ENCODE data around the gene ZNF24. TPM values are rescaled to one million over a fixed set of nuclear protein-coding genes. Genes with fewer than 3 reads are reported as not detected.

Gene ZNF24
- total and polyA plus RNA-seq, 2 donors (not counting 1 experiment from before 2014, with no cell fraction given), result 16.9 to 33.9 TPM

GRCh38 chr18:35378574-35378896 is 34.3 kb upstream of the ZNF24 start:
- TF ChIP-seq EZH2 (IDR thresholded peaks at IDR 0.05; ENCODE audit: low read length, missing control alignments), result no peak
- TF ChIP-seq, protein P1, sequence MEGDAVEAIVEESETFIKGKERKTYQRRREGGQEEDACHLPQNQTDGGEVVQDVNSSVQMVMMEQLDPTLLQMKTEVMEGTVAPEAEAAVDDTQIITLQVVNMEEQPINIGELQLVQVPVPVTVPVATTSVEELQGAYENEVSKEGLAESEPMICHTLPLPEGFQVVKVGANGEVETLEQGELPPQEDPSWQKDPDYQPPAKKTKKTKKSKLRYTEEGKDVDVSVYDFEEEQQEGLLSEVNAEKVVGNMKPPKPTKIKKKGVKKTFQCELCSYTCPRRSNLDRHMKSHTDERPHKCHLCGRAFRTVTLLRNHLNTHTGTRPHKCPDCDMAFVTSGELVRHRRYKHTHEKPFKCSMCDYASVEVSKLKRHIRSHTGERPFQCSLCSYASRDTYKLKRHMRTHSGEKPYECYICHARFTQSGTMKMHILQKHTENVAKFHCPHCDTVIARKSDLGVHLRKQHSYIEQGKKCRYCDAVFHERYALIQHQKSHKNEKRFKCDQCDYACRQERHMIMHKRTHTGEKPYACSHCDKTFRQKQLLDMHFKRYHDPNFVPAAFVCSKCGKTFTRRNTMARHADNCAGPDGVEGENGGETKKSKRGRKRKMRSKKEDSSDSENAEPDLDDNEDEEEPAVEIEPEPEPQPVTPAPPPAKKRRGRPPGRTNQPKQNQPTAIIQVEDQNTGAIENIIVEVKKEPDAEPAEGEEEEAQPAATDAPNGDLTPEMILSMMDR (conservative IDR thresholded peaks at IDR 0.05 in 1 of 2, IDR thresholded peaks at IDR 0.05 in 1 of 2; ENCODE audit: low read depth in 1 of 2, low read length in 2 of 2), result no peak
- H3K27ac ChIP-seq (ENCODE audit: insufficient read depth, low read length), result no peak overlapping the region

DNA sequence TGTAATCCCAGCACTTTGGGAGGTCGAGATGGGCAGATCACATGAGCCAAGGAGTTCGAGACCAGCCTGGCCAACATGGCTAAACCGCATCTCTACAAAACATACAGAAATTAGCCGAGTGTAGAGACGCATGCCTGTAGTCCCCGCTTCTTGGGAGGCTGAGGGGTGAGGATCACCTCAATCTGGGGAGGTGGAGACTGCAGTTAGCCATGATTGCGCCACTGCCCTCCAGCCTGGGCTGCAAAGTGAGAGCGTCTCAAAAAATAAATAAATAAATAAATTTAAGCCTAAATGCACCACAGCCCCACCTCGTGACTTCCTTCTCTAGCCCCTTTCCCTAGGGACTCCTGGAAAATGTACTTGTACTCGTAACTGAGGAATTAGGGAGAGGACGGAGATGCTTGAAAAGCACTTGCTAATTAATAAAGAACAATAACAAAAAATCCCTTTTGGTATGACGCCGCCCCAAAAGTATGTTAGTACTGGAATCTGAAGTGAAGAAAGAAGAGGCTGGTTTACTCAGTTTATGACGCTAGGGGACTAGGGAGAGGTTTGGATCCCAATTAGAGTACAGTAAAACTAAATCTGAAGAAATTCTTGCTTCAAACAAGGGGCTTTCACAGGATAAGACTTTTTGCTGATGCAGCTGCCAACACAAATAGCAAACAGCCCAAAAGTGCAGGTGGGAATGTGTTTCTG is 33.8 kb upstream of the ZNF24 start:
- Histone ChIP-seq H3K4me1 (ENCODE audit: control insufficient read depth, extremely low read depth, insufficient read depth, low read length) (no peaks in the 10 kb centered on the region), H3K27me3 (ENCODE audit: control insufficient read depth, insufficient read depth, low read length) (no peaks in the 10 kb centered on the region), H3K27ac (ENCODE audit: insufficient read depth, low read length) (no peak overlapping the region), H2AFZ (ENCODE audit: low read length) (no peak overlapping the region), H3K9me3 (ENCODE audit: control insufficient read depth, insufficient read depth, low read depth, low read length) (no peaks in the 10 kb centered on the region), H3K79me2 (ENCODE audit: control insufficient read depth, insufficient read depth, low read length) (no peaks in the 10 kb centered on the region), H3K9ac (ENCODE audit: insufficient read depth, low read length) (no peak overlapping the region), H3K4me3 (replicated peaks in 1 of 4; ENCODE audit: control extremely low read depth in 1 of 4, insufficient read depth in 1 of 4, low read depth in 3 of 4, low read length in 4 of 4) (no peak overlapping the region), H4K20me1 (ENCODE audit: control insufficient read depth, extremely low read depth, insufficient read depth, low read length) (no peaks in the 10 kb centered on the region), H3K4me2 (ENCODE audit: extremely low read depth, insufficient read depth, low read length) (no peak overlapping the region), H3K36me3 (ENCODE audit: control insufficient read depth, insufficient read depth, low read length) (no peaks in the 10 kb centered on the region)
- TF ChIP-seq EZH2 (IDR thresholded peaks at IDR 0.05; ENCODE audit: low read length, missing control alignments), result no peak
- TF ChIP-seq, protein P1 (conservative IDR thresholded peaks at IDR 0.05 in 1 of 2, IDR thresholded peaks at IDR 0.05 in 1 of 2; ENCODE audit: low read depth in 1 of 2, low read length in 2 of 2), result no peak
- peak in 1 of 2 donors; percentile 74 for DNase-seq (ENCODE audit: low read depth in 2 of 2)

More at GRCh38 chr18:35378574-35378896, 34.3 kb upstream of the ZNF24 start:
- no peak overlapping the region for H2AFZ ChIP-seq (ENCODE audit: low read length)
- H3K9ac ChIP-seq (ENCODE audit: insufficient read depth, low read length), result no peak overlapping the region
- no peaks in the 10 kb centered on the region for H3K9me3 ChIP-seq (ENCODE audit: control insufficient read depth, insufficient read depth, low read depth, low read length)
- H4K20me1 ChIP-seq (ENCODE audit: control insufficient read depth, extremely low read depth, insufficient read depth, low read length), result no peaks in the 10 kb centered on the region
- no peak overlapping the region for H3K4me3 ChIP-seq (replicated peaks in 1 of 4; ENCODE audit: control extremely low read depth in 1 of 4, insufficient read depth in 1 of 4, low read depth in 3 of 4, low read length in 4 of 4)
- no peaks in the 10 kb centered on the region for H3K27me3 ChIP-seq (ENCODE audit: control insufficient read depth, insufficient read depth, low read length)
- H3K4me1 ChIP-seq (ENCODE audit: control insufficient read depth, extremely low read depth, insufficient read depth, low read length), result no peaks in the 10 kb centered on the region
- no peak for DNase-seq (ENCODE audit: low read depth in 2 of 2)
- H3K36me3 ChIP-seq (ENCODE audit: control insufficient read depth, insufficient read depth, low read length), result no peaks in the 10 kb centered on the region
- H3K4me2 ChIP-seq (ENCODE audit: extremely low read depth, insufficient read depth, low read length), result no peak overlapping the region
- no peaks in the 10 kb centered on the region for H3K79me2 ChIP-seq (ENCODE audit: control insufficient read depth, insufficient read depth, low read length)

- Histone ChIP-seq H4K20me1 (ENCODE audit: control insufficient read depth, extremely low read depth, insufficient read depth, low read length) (no peaks in the 10 kb centered on the region), H3K36me3 (ENCODE audit: control insufficient read depth, insufficient read depth, low read length) (no peaks in the 10 kb centered on the region), H3K27ac (ENCODE audit: insufficient read depth, low read length) (no peak within 1 kb of the TSS), H2AFZ (ENCODE audit: low read length) (peak within 1 kb of the TSS; percentile 81), H3K4me2 (ENCODE audit: extremely low read depth, insufficient read depth, low read length) (peak within 1 kb of the TSS; percentile 82), H3K27me3 (ENCODE audit: control insufficient read depth, insufficient read depth, low read length) (no peaks in the 10 kb centered on the region), H3K4me1 (ENCODE audit: control insufficient read depth, extremely low read depth, insufficient read depth, low read length) (peaks cover 1% of the 10 kb centered on the region), H3K4me3 (replicated peaks in 1 of 4; ENCODE audit: control extremely low read depth in 1 of 4, insufficient read depth in 1 of 4, low read depth in 3 of 4, low read length in 4 of 4) (peak within 1 kb of the TSS; percentile 55 to 70 (median 65)), H3K9me3 (ENCODE audit: control insufficient read depth, insufficient read depth, low read depth, low read length) (no peaks in the 10 kb centered on the region), H3K9ac (ENCODE audit: insufficient read depth, low read length) (no peak within 1 kb of the TSS), H3K79me2 (ENCODE audit: control insufficient read depth, insufficient read depth, low read length) (no peaks in the 10 kb centered on the region)
- peak; percentile 51 to 62 for DNase-seq (ENCODE audit: low read depth in 2 of 2)
- TF ChIP-seq, protein P1 (conservative IDR thresholded peaks at IDR 0.05 in 1 of 2, IDR thresholded peaks at IDR 0.05 in 1 of 2; ENCODE audit: low read depth in 1 of 2, low read length in 2 of 2), result no peak
- no peak for TF ChIP-seq EZH2 (IDR thresholded peaks at IDR 0.05; ENCODE audit: low read length, missing control alignments)
These were observed 32.8 kb upstream of the ZNF24 start, which contains the start of gene ZNF396 for GRCh38 chr18:35376742-35377695. Gene ZNF396, minus strand, starts transcription at chr18:35377337. Its CDS starts 3,045 bp downstream, at chr18:35374292.
